ENCODE data around the gene YARS2. TPM values are rescaled to one million over a fixed set of nuclear protein-coding genes. Genes with fewer than 3 reads are reported as not detected.

The YARS2 gene
- total RNA-seq, 1 donor from 2014 or later = 23.6 TPM

DNA sequence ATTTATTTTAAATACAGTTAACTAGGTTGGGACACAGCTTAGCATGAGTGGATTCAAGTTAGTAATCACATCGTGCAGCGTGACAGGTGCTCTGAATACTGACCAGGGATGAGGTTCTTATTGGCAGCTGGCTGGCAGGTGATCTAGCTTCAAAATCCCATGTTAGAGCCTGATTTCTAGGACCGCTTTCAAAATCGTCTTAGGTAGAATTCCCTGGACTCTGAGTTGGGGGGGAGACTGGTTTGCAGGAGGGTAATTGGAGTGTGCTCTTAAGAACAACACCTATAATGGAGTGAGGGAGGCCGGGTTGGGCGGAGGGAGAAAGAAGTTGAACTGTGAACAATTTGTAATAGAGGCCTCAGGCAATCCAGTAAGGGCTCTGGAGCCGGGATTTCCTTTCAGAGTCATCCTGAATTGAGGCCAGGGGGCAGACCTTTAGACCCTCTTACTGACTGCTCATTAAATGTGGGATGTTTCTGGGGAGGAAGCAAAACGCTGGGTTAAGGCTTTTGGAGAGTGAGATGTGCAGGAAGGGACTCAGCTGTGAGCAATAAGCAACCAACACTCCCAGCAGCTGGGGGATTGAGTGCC lies 874 bp upstream of the YARS2 start:
- Histone ChIP-seq H3K36me3 (peaks cover 0 to 4% of the 10 kb centered on the region in 2 donors), H3K9me3 (no peaks in the 10 kb centered on the region), H3K4me1 (peaks cover 22% of the 10 kb centered on the region), H3K27ac (peak overlapping the region; percentile 92), H3K4me3 (peak overlapping the region; percentile 79 to 89), H3K27me3 (no peaks in the 10 kb centered on the region)
- DNase-seq (ENCODE audit: extremely low spot score in 2 of 2) = no peak
- TF ChIP-seq, protein P1, sequence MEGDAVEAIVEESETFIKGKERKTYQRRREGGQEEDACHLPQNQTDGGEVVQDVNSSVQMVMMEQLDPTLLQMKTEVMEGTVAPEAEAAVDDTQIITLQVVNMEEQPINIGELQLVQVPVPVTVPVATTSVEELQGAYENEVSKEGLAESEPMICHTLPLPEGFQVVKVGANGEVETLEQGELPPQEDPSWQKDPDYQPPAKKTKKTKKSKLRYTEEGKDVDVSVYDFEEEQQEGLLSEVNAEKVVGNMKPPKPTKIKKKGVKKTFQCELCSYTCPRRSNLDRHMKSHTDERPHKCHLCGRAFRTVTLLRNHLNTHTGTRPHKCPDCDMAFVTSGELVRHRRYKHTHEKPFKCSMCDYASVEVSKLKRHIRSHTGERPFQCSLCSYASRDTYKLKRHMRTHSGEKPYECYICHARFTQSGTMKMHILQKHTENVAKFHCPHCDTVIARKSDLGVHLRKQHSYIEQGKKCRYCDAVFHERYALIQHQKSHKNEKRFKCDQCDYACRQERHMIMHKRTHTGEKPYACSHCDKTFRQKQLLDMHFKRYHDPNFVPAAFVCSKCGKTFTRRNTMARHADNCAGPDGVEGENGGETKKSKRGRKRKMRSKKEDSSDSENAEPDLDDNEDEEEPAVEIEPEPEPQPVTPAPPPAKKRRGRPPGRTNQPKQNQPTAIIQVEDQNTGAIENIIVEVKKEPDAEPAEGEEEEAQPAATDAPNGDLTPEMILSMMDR (IDR thresholded peaks at IDR 0.05) = no peak
- TF ChIP-seq POLR2A (IDR thresholded peaks at IDR 0.05) = no peak
- intact Hi-C loops (cut with DNase I) = loop anchor here (5.0 kb wide), 1 partner anchor 1266 kb away; the partner anchor contains the start of gene ALG10

DNA sequence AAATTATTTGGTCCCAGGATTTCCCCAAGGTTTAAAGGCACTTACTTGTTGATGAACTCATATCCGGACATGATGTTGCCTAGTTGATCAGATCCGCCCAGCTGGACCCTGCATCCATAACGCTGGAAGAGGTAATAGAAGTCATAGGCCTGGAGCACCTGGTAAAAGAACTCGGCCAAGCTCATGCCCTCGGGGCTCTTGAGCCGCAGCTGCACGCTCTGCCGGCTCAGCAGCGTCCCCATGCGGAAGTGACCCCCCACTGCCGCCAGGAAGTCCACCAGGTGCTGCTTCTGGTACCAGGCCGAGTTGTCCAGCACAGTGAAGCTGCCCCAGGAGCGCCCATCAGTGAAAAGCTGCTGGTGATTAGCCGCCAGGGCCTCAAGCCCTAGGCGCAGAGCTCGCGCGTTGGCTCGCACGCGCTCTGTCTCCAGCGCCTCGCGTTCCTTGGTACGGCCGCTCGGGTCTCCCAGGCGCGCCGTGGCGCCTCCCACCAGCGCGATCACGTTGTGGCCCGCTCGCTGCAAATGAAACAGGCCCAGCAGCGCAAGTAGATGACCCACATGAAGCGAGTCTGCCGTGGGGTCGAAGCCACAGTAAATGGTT lies 545 bp downstream of the YARS2 start:
- intact Hi-C loops (cut with DNase I) = loop anchor here (5.0 kb wide), 1 partner anchor 1267 kb away; the partner anchor contains the start of gene ALG10
- H3K27ac ChIP-seq = peak overlapping the region; percentile 92
- no peaks in the 10 kb centered on the region for H3K9me3 ChIP-seq
- TF ChIP-seq, protein P1 (IDR thresholded peaks at IDR 0.05) = peak; percentile 8 to 52 (median 49)
- TF ChIP-seq POLR2AphosphoS5 (IDR thresholded peaks at IDR 0.05; ENCODE audit: insufficient read depth in 1 of 2, low read depth in 1 of 2) = no peak
- no peak for TF ChIP-seq POLR2A (IDR thresholded peaks at IDR 0.05)
- H3K4me3 ChIP-seq = peak overlapping the region; percentile 79 to 89
- peaks cover 22% of the 10 kb centered on the region for H3K4me1 ChIP-seq
- no peak for DNase-seq (ENCODE audit: extremely low spot score in 2 of 2)
- H3K36me3 ChIP-seq = peaks cover 0 to 10% of the 10 kb centered on the region in 2 donors
- H3K27me3 ChIP-seq = no peaks in the 10 kb centered on the region

DNA sequence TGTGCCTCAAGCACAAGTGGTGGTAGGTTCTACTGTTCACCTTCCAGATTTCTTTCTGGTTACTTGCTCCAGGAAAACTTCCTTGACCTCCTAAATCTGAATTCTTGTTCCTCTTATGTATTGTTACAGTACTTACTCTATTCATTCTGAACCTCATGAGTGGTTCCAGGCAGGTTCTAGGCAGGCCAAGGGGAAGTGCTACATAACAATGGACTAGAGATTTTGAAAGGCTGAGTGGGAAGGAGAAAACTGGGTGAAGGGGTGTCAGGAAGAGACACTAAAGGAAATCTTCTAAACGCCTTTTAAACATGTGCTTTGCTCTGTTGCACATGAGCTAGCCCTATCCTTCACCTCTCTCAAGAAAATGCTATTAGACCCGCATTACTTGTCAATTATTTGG lies 1.6 kb downstream of the YARS2 start:
- Histone ChIP-seq H3K4me1 (peaks cover 22% of the 10 kb centered on the region), H3K27ac (no peak overlapping the region), H3K9me3 (no peaks in the 10 kb centered on the region), H3K4me3 (peak overlapping the region in 1 of 2 donors; percentile 79), H3K36me3 (peaks cover 0 to 20% of the 10 kb centered on the region in 2 donors), H3K27me3 (no peaks in the 10 kb centered on the region)
- intact Hi-C loops (cut with DNase I) = no loop called here
- DNase-seq (ENCODE audit: extremely low spot score in 2 of 2) = no peak
- TF ChIP-seq POLR2A (IDR thresholded peaks at IDR 0.05) (no peak), POLR2AphosphoS5 (IDR thresholded peaks at IDR 0.05; ENCODE audit: insufficient read depth in 1 of 2, low read depth in 1 of 2) (no peak)
- TF ChIP-seq, protein P1 (IDR thresholded peaks at IDR 0.05) = no peak

DNA sequence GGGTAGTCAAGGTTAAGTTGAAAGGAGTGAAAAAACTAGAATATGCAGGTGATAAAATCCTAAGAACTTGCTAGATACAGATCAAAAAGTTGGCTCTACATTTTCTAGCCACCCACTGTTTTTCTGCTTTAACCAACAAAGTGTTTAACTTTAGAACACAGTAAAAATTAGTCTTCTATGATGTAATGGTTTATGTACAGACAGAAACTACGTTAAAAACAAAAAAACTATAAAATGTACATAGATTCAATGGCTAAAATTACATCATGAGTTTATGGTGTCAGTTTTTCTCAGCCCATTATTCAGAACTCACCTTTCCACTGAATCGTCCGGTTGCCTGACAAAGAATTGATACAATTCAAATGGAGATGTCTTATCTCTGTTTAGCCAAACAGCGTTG lies 2.1 kb downstream of the YARS2 start:
- no peak overlapping the region for H3K4me3 ChIP-seq
- peaks cover 22% of the 10 kb centered on the region for H3K4me1 ChIP-seq
- TF ChIP-seq POLR2A (IDR thresholded peaks at IDR 0.05) = no peak
- TF ChIP-seq, protein P1 (IDR thresholded peaks at IDR 0.05) = no peak
- no peak for TF ChIP-seq POLR2AphosphoS5 (IDR thresholded peaks at IDR 0.05; ENCODE audit: insufficient read depth in 1 of 2, low read depth in 1 of 2)
- no peaks in the 10 kb centered on the region for H3K27me3 ChIP-seq
- H3K36me3 ChIP-seq = peaks cover 0 to 24% of the 10 kb centered on the region in 2 donors
- H3K9me3 ChIP-seq = no peaks in the 10 kb centered on the region
- intact Hi-C loops (cut with DNase I) = no loop called here
- H3K27ac ChIP-seq = no peak overlapping the region
- no peak for DNase-seq (ENCODE audit: extremely low spot score in 2 of 2)

DNA sequence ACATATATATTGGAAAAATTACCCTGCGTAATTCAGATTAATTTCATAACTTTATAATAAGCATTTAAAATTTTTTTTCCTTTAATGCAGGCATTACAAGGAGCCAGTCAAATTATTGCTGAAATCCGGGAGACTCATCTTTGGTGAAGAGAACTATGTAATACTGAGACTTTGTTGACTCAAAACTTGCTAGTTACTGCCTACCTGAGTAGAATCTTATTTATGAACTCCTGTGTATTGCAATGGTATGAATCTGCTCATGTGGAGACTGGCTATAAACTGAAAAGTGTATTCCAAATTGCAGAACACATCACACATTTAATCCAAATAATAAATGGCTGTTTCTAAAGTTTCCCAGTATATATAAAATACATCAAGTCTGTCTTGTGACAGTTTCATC lies 12.4 kb downstream of the YARS2 start:
- Histone ChIP-seq H3K36me3 (peaks cover 4 to 71% of the 10 kb centered on the region in 2 donors), H3K4me1 (no peaks in the 10 kb centered on the region), H3K9me3 (no peaks in the 10 kb centered on the region), H3K27ac (no peak overlapping the region), H3K4me3 (no peak overlapping the region), H3K27me3 (no peaks in the 10 kb centered on the region)
- TF ChIP-seq, protein P1 (IDR thresholded peaks at IDR 0.05) = no peak
- TF ChIP-seq POLR2A (IDR thresholded peaks at IDR 0.05) = no peak
- TF ChIP-seq POLR2AphosphoS5 (IDR thresholded peaks at IDR 0.05; ENCODE audit: insufficient read depth in 1 of 2, low read depth in 1 of 2) = no peak
- intact Hi-C loops (cut with DNase I) = no loop called here
- no peak for DNase-seq (ENCODE audit: extremely low spot score in 2 of 2)
